GM21515 (cell line): Measurements from ENCODE around the gene MDGA2.
"Not testable (repeated sequence)": the region's sequence is repeated elsewhere in the genome, so short reads cannot be mapped to it uniquely, and the experiment has no call there.

Experiments used
- ATAC-seq: cut with Tn5 transposase; IDR thresholded peaks from one replicate; pipeline ENCODE4 v1.9.1; 2021; ENCODE audit not compliant: unreplicated experiment

MDGA2 gene

DNA sequence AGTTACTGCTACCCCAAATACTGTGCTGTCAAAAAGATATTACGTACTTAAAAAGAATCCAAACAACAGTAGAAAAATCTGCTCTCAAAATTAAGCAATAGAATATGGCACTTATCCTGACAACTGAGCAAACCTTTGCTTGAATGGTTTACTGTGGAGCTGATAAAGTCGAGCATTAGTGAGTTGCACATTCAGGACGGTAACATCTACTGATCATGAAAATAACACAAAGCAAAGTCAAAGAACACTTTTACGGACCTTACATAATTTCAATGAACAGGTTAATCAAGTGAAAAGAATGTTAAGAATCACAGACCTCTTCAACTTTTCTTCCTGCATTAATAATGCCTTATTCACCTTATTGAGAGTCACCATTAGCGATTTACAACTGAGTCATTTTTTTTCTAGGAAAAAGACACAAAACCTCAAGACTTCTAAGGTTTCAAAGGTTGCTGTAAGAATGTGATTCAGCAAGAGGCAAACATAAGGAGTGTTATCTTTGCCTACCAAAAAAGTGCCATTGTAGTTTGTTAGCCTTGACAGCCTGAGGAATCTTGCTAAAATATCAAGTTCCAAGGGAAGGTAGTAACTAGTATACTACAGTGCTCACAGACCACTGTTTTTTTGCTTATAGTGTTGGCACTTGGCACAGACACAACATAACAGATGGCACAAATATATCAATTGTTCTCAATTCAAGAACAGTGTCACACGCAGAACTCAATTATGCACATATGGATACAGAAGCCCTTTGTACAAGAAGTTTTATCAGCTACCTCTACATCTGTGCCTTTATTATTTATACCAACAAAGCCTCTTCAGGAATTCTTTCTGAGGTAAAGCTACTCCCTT, 689.6 kb downstream of the MDGA2 start:
- no peak for ATAC-seq

GRCh38 chr14:46973295-46973694, 702.1 kb downstream of the MDGA2 start:
- no peak for ATAC-seq

DNA sequence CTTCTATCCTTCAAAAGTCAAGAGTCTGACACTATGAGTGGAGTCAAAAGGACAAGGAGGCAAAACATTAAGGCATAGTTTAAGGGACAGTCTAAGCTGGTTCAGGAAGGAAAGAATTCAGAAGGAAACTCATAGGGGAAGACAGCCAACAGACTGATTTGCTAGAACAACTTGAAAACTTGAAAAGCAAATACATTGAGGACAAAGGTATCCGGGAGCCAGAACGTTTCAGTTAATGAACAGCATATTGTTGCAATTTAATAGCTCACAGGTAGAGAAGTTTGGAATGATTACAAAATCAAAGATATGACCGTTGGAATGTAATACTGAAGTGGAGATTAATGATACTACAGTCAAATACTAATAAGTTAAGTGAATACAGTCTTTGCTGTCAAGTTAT, 711.0 kb downstream of the MDGA2 start:
- no peak for ATAC-seq

- ATAC-seq = no peak
Observed at GRCh38 chr14:46951103-46951502, 724.3 kb downstream of the MDGA2 start.

DNA sequence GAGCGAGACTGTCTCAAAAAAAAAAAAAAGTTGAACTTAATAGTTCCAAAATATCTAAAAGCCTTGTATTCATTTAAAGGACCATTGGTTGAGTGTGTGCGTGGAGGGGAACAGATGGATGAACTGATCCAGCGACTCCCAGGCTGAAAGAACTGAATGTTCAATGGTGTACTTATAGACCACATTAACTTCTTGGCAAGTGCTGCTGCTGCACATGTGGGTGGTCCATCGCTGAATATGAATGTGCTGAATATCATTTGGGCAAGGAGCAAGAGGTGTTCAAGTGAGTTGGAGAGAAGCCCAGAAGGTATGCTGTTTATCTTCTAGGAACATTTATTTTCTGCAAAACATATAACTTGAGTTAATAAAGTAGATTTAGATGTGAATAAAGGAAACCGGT, 734.8 kb downstream of the MDGA2 start:
- no peak for ATAC-seq

- ATAC-seq = no peak
Observed at GRCh38 chr14:46920542-46920941, 754.9 kb downstream of the MDGA2 start.

DNA sequence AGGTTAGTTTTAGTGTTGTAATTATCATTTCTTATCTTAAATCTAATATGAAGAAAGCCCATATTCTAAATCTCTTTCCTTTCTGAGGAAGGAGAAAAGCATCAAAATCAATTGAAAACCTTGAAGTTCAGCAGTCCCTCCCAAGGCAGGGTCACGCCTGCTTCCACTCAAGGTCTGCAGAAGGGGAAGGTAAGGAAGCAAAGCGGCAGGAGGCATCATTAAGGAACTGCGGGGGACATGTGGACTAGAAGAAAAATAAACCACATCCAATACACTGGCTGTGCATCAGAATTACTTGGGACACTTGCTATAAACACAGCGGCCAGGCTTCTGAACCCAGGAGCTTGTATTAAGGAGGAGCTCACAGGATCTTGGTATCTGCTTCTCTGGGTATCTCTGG, 759.9 kb downstream of the MDGA2 start:
- ATAC-seq = not testable (repeated sequence)

- ATAC-seq = no peak
Observed at GRCh38 chr14:46902837-46903236, 772.6 kb downstream of the MDGA2 start.

DNA sequence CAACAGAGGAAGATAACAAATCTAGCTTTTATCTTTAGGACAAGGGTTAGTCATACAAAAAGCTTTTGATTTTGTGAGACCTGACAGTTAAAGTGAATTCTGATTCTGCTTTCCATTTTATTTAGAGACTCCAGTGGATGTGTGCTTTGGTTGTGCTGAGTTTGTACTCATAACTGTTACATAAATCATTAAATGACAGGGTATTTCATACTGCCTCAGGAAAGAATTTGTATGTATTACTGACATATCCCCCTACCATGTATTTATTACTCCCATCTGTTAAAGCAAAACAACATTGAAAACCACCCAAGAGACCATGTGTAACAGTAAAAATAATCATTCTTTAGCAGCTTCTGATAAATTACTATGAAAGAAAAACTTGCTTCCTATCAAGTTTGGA, 780.9 kb downstream of the MDGA2 start:
- no peak for ATAC-seq

GRCh38 chr14:46887144-46887543, 788.3 kb downstream of the MDGA2 start:
- ATAC-seq = no peak

DNA sequence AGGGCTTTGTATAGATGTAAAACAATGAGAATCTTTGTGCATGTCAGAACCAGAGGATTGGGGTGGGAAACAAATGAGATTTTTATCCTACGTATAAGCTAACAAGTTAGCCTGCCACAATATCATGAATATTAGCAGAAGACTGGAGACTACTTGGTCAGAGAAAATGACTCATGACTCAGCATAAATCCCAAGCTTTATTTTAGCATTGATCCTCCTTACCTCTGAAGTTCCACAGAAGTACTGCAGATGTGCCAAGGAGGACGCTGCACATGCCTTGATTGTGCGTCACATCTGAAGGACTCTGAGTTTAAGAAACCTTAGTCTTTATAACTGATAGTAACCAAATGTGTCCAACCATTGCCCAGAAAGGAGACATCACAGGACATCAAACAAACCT, 789.8 kb downstream of the MDGA2 start:
- no peak for ATAC-seq

GRCh38 chr14:46861753-46862152, 813.7 kb downstream of the MDGA2 start:
- ATAC-seq = no peak

GRCh38 chr14:46840944-46841720, 834.3 kb downstream of the MDGA2 start:
- ATAC-seq = no peak

GRCh38 chr14:46820291-46820690, 855.1 kb downstream of the MDGA2 start:
- ATAC-seq = no peak

- ATAC-seq = no peak
Observed at GRCh38 chr14:46819117-46819516, 856.3 kb downstream of the MDGA2 start.

DNA sequence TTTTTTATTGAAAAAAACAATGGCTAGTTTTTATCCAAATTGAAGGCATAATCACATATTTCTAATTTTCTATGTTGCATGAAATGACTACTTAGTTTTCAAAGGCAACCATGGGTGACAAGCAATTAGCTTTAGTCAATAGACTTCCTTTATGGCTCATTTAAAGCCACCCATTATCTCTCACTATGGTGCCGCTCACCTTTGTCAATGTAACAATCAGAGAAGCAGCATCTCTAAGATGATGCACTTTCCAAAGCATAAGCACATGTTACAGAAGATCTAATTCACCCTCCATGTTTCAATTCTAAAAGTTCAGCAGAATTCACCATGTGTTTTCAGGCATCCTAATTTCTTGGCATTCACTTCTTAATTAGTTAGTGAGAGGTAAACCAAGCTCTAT, 857.3 kb downstream of the MDGA2 start:
- ATAC-seq = no peak

DNA sequence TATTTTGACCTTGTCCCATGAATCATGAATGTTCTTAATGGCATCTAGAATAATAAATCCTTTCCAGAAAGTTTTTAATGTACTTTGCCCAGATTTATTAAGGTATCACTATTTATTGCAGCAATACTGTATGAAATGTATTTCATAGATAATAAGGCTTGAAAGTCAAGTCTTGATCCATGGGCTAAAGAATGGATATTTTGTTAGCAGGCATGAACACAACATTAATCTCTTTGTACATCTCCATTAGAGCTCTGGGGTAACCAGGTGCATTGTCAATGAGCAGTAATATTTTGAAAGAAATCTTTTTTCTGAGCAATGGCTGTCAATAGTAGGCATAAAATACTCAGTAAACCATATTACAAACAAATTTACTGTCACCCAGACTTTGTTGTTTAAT, 882.3 kb downstream of the MDGA2 start:
- ATAC-seq = no peak
